HL-60 (cell line): ENCODE measurements around the gene NEB.

ENCODE experiments used
- DNase-seq, 2 experiments: peaks; one replicate each; pipeline ENCODE4 v3.0.0-alpha.2; 2010 to 2020; ENCODE audit warnings: low read depth in 1 of 2, low spot score in 1 of 2
- H3K27ac ChIP-seq: fragments of 250-450 bp; sonication (Bioruptor Pico); replicated peaks from 2 replicates; pipeline ENCODE4 v1.5.1; 2020; ENCODE audit warnings: mild to moderate bottlenecking, moderate library complexity
- H3K27me3 ChIP-seq: fragments of 250-450 bp; sonication (Bioruptor Pico); 2 replicates; pipeline ENCODE4 v1.5.1; 2021; ENCODE audit warnings: mild to moderate bottlenecking, moderate library complexity; ENCODE audit not compliant: insufficient read depth, poor library complexity, severe bottlenecking
- H3K4me3 ChIP-seq: replicated peaks from 2 replicates; pipeline ENCODE4 v1.5.1; 2011; ENCODE audit warnings: mild to moderate bottlenecking, control low read depth, low read length; ENCODE audit not compliant: insufficient read depth
- CTCF ChIP-seq: IDR thresholded peaks from one replicate; pipeline ENCODE4 v1.5.1; 2011; ENCODE audit warnings: low read length, control low read depth, inconsistent platforms; ENCODE audit not compliant: insufficient read depth
- GABPA ChIP-seq: IDR thresholded peaks from 2 replicates; pipeline ENCODE4 v1.6.1; 2012; ENCODE audit warnings: low read depth
- POLR2AphosphoS5 ChIP-seq: IDR thresholded peaks from 2 replicates; pipeline ENCODE4 v1.6.1; 2012; ENCODE audit warnings: low read depth
- REST ChIP-seq: IDR thresholded peaks from 2 replicates; pipeline ENCODE4 v1.6.1; 2012; ENCODE audit warnings: low read depth; ENCODE audit not compliant: insufficient replicate concordance
- SPI1 ChIP-seq: IDR thresholded peaks from 2 replicates; pipeline ENCODE4 v1.6.1; 2012; ENCODE audit warnings: low read depth, mild to moderate bottlenecking, borderline replicate concordance

Gene NEB

GRCh38 chr2:151569167-151569566, 165.1 kb downstream of the NEB start:
- TF ChIP-seq CTCF (no peak), GABPA (no peak), POLR2AphosphoS5 (no peak), SPI1 (no peak), REST (no peak)
- Histone ChIP-seq H3K4me3 (no peak overlapping the region), H3K27me3 (no peaks in the 10 kb centered on the region), H3K27ac (no peak overlapping the region)
- DNase-seq, result no peak

- H3K27me3 ChIP-seq, result no peaks in the 10 kb centered on the region
- H3K27ac ChIP-seq, result no peak overlapping the region
- H3K4me3 ChIP-seq, result no peak overlapping the region
- no peak for DNase-seq
- TF ChIP-seq POLR2AphosphoS5 (no peak), CTCF (no peak), SPI1 (no peak), REST (no peak), GABPA (no peak)
These were observed 165.8 kb downstream of the NEB start for GRCh38 chr2:151568501-151568900.

- Histone ChIP-seq H3K4me3 (no peak overlapping the region), H3K27me3 (no peaks in the 10 kb centered on the region), H3K27ac (no peak overlapping the region)
- no peak for DNase-seq
- no peak for TF ChIP-seq POLR2AphosphoS5
- TF ChIP-seq SPI1, result no peak
- TF ChIP-seq GABPA, result no peak
- no peak for TF ChIP-seq REST
- no peak for TF ChIP-seq CTCF
These were observed 167.3 kb downstream of the NEB start for GRCh38 chr2:151567006-151567405.
